Amygdala (tissue), 56 donors: ENCODE measurements around the gene ZNRF3.
A peak's percentile ranks its signal among the peaks of the same experiment; 100 is the strongest.

Experiments
- DNase-seq, 56 donors: peaks; one replicate each; lab custom pipeline; 2025; lab: John Stamatoyannopoulos, UW

ZNRF3 gene

GRCh38 chr22:28949788-28950187, 66.4 kb downstream of the ZNRF3 start:
- no peak for DNase-seq

- no peak for DNase-seq
Measured at GRCh38 chr22:28950617-28951411, 67.4 kb downstream of the ZNRF3 start.

GRCh38 chr22:28951530-28951929, 68.2 kb downstream of the ZNRF3 start:
- no peak for DNase-seq

- no peak for DNase-seq
Measured at GRCh38 chr22:28951969-28952521, 68.7 kb downstream of the ZNRF3 start.

- DNase-seq = no peak
Measured at GRCh38 chr22:28952857-28953256, 69.5 kb downstream of the ZNRF3 start.

- no peak for DNase-seq
Measured at GRCh38 chr22:28953403-28953802, 70.0 kb downstream of the ZNRF3 start.

- DNase-seq = no peak
Measured at GRCh38 chr22:28953976-28954880, 70.9 kb downstream of the ZNRF3 start.

- DNase-seq = no peak
Measured at GRCh38 chr22:28955817-28956216, 72.4 kb downstream of the ZNRF3 start.

GRCh38 chr22:28956506-28956905, 73.1 kb downstream of the ZNRF3 start:
- no peak for DNase-seq

- DNase-seq = peak in 8 of 56 donors; percentile 38 to 72 (median 46)
Measured at GRCh38 chr22:28958611-28959010, 75.2 kb downstream of the ZNRF3 start.

- DNase-seq = no peak
Measured at GRCh38 chr22:28962042-28962554, 78.7 kb downstream of the ZNRF3 start.

GRCh38 chr22:28963362-28963761, 80.0 kb downstream of the ZNRF3 start:
- no peak for DNase-seq

GRCh38 chr22:28967163-28967665, 83.8 kb downstream of the ZNRF3 start:
- DNase-seq = no peak

GRCh38 chr22:28967969-28968368, 84.6 kb downstream of the ZNRF3 start:
- DNase-seq = no peak

GRCh38 chr22:28969401-28970168, 86.2 kb downstream of the ZNRF3 start:
- no peak for DNase-seq

- no peak for DNase-seq
Measured at GRCh38 chr22:28973352-28973751, 90.0 kb downstream of the ZNRF3 start.

GRCh38 chr22:28977060-28977459, 93.7 kb downstream of the ZNRF3 start:
- DNase-seq = peak in 2 of 56 donors; percentile 18 to 23

- DNase-seq = no peak
Measured at GRCh38 chr22:28977481-28977971, 94.2 kb downstream of the ZNRF3 start.

- DNase-seq = peak in 15 of 56 donors; percentile 3 to 48 (median 17)
Measured at GRCh38 chr22:28978158-28978557, 94.8 kb downstream of the ZNRF3 start.
